ENCODE data around the gene PSMB11.

PSMB11 gene

DNA sequence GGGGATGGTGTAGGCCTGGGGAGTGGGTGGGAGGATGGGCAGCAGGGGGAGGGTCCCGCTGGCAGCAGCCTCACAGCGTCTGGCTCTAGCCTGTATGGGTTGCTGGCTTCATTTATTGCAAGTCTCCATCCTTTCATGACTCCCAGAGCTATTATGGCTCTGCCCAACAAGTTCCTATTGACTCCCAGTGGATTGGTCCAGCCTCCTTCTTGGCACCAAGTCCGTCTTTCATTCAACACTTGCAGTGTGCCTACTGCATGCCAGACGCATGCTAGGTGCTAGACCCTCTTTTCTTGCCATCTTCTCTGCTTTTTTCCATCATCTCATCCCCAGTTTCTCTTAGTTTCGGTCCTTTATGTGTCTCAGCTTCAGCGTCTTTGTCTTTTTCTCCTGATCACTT lies 1.1 kb downstream of the PSMB11 start:
- DNase-seq (ENCODE audit: low read depth in 2 of 3, low spot score in 1 of 3), result no peak

DNA sequence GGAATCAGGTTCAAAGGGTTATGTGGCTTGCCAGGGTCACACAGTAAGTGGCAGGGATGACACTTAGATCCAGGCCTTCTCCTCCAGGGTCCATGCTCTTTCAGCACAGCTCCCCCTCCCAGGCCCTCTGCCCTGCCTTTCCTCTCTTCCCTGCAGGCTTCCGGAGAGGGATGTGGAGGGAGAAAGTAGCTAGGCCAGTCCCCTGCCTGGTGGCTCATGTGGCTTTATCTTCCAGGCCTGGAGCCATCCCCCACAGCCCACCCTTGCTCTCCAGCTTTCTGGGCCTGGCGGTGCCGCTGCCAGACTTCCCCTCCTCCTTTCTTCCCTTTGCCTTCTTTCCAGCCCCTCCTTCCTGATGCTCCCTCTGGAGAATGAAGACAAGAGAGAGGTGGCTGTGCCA lies 1.7 kb downstream of the PSMB11 start:
- no peak for DNase-seq (ENCODE audit: low read depth in 2 of 3, low spot score in 1 of 3)

DNA sequence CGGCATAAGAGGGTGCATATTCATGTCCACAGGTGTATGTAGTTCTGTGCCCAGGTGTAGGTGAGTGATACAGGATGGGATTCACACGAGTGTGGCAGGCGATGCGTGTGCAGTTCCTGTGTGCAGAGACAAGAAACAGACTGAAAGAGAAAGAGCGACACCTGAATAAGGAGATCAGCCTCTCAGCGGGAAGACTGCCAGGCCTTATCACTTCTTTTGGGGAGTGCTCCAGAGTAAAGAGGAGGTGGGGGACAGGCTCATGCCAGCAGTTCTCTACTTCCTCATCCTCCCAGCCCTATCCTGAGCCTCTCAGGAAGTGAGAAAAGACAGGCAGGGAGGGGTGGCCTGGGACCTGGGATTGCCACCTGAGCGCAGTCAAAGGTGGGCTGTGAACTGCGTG lies 2.8 kb downstream of the PSMB11 start:
- no peak for DNase-seq (ENCODE audit: low read depth in 2 of 3, low spot score in 1 of 3)

DNA sequence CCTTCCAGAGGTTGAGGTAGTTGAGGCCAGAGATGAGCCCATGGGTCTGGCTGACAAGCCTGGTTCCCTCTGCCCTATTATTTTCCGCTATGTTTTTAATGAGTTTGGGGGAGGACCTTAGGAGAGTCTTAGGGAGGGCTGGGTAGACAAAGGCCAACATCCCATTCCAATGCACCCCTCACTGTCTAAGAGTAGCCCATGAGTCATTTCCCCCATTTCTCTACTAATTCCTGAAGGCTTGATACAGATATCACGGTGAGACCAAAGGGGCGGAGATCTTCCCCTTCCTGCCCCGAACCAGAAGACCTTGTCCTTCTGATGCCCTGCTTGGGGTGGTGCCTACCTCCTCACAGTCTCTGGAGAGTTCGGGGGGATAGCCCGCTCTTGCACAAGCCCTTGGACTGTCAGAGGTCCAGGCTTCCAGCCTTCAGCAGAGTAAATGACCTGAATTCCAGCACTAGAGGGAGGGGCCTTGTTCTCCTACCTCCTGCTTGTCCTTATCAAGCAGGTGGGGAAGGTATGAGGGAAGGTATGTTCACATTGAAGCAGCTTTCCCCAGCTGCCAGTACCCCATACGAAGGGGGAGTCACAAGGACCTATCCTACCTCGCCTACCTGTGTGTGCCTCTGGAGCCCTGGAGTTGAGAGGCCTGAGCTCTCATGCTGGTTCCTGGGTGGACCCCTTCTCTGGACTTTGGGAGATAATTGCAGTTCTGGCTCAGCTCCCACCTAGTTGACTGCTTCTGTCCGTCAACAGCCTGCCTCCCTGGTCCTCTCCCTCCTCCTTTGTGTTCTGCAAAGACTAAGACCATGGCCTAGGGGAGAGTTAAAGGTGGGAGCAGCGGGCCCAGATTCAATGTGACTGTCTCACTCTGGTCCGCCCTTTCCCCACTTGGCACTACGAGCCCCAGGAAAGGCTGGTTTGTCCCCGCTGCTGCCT lies 3.7 kb downstream of the PSMB11 start:
- DNase-seq (ENCODE audit: low read depth in 2 of 3, low spot score in 1 of 3), result no peak

DNA sequence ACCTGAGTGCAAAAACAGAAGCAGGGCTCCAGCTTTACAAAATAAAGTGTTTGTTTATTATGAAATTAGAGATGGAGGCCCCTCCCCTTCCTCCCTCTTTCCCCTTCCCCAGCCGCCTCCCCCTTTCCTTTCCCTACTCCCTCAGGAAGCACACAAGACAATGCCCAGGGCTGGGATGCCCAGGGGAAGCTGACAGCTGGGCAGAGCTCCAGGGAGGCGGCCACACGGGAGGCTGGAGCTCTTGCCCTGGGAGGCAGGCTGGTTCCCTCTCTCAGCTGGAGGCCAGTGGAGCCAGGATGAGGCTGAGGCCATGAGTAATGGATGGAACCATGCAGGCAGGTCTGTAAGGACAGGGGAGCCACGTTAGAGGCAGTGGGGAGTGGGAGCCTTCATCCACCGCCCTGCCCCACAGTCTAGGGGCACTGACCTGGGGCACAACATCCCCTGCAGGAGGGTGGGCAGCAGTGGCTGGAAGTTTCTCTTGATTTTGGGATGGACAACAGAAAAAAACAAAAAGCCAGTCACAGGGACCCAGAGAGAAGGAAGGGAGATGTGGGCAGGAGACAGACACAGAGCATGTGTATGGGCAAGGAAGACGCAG lies 5.1 kb downstream of the PSMB11 start:
- no peak for DNase-seq (ENCODE audit: low read depth in 2 of 3, low spot score in 1 of 3)

DNA sequence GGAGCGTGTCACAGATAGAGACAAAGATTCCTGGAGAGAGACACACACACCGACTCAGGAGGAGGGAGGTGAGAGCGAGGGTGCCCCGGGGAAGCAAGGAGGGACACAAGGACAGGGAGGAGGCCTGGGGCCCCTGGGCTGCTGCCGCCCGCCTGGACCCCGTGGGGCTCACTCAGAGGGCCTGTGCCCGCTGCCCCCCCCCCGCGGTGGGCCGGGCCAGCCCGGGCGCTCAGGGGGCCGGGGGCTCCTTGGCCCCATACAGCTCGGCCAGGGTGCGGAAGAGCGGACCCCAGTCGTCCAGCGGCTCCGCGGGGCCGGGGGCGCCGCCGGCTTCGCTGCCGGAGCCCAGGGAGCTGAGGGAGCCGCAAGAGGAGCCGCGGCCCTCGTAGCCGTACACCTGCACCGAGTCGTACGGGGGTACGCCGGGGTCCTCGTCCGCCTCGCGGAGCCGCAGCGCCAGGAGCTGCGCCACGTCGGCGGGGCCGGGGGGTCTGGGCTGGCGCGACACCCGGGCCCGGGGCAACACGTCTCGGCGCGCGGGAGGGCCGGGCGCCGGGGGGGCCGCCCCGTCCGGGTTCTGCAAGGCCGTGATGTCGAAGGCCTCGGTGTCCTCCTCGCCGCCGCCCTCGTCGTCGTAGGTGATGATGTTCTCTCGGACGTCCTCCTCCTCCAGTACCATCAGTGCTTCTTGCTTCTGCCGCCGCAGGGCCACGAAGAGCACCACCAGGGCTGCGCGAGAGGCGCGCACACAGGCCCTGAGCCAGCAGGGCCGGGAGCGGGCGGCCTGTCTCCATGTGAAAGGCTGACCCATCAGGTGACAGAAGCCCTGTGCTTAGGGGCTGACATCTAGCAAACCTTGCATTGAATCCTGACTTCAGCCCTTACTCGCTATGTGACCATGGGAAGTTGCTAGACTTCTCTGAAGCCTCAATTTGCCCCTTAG lies 6.0 kb downstream of the PSMB11 start:
- no peak for DNase-seq (ENCODE audit: low read depth in 2 of 3, low spot score in 1 of 3)

DNA sequence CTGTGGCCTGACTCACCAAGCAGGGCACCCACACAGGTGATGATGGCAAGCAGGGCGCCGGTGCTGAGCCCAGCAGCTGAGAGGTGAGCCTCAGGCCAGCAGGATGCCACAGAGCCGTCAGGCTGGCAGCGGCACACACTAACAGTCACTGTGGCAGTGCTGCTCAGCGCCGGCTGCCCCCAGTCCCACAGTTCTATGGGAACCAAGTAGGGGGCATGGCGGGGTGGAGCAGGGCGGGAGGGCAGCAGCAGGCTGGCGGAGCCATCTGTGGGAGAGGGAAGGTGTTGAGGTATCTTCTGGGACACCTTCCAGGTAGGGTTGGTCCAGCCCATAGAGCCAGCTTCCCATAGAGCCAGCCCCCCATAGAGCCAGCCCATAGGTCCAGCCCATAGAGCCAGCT lies 7.0 kb downstream of the PSMB11 start:
- DNase-seq (ENCODE audit: low read depth in 2 of 3, low spot score in 1 of 3), result no peak

DNA sequence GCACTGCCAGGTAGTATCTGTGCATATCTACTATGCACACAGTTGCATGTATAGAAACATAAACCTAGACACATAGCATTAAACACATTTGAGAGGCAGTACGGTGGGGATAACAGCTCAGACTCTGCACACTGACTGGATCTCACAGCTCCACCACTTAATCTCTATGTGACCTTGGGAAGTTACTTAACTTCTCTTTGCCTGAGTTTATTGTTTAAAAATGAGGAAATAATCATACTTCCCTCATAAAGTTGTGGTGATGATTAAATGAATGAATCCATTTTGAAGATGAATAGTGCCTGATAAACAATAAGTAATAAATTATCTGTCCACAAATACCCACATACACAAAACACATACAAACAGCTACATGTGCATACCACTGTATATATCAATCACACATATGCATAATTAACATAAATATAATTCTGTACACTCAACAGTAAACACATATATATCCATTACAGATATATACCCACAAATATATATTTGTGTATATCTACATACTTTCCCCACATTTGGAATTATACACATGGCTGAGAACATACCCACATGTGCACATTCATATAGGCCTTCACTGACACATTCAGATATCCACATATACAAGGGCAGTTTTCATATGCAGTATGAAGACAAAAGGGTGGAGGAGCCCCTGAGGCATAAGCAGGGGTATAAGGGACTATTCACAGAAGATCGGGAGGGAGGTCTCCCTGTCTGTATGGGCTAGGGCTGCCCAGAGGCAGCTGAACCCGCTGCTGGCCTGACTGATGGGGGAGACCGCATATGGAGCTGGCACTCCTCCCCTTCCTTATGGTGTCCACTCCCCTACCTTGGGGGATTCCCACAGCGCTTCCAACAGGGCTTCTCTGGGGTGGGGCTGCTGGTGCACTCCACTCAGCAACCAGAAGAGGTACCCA lies 9.4 kb downstream of the PSMB11 start:
- DNase-seq (ENCODE audit: low read depth in 2 of 3, low spot score in 1 of 3), result no peak

DNA sequence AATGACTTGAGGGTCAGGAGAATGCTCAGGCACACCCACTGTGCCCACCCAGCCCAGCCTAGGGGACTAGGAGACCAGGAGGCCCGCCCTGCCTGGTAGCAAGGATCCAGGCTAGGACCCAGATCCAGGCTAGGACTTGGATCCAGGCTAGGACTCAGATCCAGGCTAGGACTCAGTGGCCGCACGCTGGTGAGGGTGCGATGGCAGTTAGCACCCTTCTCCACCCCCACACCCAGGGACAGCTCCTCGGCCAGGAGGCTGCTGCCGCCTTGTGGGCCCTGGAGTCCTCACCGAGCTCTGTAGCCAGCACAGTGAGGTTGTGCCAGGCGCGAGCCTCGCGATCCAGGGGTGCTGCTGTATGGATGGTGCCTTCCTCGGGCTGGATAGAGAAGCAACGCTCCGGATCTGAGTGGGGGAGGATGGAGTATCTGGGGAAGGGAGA lies 10.2 kb downstream of the PSMB11 start:
- no peak for DNase-seq (ENCODE audit: low read depth in 2 of 3, low spot score in 1 of 3)

DNA sequence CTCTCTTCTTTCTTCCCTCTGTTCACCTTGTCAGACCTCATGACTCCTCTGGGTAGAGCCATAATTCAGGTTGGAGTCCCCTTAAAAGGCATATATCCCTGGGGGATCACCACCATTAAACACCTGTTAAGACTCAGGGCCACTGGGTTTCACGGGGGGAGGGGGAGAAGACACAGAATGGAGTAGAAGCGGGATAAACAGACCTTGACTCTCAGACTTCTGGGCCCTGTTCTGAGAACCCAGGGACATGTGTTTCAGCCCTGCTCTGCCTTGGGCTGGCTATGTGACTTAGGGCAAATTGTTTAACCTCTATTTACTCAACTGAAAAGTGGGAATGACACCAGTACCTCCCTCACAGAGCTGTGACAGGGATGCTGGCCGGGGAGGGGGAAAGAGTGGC lies 10.7 kb downstream of the PSMB11 start:
- DNase-seq (ENCODE audit: low read depth in 2 of 3, low spot score in 1 of 3), result no peak

DNA sequence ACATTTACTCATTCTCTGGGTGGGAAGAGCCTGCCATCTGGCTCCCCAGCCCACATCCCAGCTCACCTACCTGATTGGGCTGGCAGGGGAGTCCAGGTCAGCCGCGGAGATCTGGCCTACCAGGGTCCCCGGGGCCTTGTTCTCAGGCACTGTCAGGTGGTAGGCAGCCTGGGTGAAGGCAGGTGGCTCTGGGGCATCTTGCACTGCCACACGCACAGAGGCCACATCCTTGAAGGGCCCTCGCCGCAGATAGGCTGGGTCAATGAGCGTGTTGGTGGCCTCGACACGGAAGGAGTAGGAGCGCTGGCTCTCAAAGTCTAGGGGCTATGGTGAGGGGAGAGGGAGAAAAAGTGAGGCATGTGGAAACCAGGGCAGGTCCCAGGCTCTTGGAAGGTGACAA lies 11.4 kb downstream of the PSMB11 start:
- no peak for DNase-seq (ENCODE audit: low read depth in 2 of 3, low spot score in 1 of 3)

DNA sequence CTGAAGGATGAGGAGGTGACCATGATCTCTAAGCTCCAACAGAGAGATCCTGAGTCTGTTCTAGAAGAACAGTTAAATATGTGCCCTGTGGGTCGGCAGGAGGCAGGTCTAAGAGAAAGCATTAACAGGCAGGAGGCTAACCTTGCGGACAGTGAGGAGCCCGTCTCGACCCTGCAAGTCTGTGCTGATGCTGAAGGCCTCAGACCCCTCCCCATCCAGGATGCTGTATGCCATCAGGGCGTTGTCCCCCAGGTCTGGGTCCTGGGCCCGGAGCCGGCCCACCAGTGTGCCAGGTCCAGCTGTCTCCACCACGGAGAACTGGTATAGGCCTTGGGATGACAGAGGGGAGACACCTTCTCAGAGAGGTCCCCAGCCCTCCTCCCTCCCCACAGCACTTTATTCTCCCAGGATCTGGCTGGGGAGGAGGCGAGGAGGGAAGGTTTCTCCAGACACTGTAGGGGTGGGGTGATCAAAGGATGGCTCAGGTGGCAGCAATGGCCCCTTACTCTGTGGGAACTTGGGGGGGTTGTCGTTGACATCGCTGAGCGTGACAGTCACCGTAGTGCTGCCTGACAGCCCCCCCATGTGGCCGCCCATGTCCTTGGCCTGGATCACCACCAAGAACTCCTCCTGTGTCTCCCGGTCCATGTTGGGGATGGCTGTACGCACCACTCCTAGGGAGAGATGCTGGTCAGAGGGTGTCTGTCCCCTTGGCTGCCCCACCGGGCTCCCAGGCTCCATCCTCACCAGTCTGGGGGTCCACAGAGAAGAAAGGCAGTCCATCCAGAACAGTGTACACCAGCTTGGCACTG lies 12.2 kb downstream of the PSMB11 start:
- peak in 1 of 3 donors; percentile 19 for DNase-seq (ENCODE audit: low read depth in 2 of 3, low spot score in 1 of 3)

DNA sequence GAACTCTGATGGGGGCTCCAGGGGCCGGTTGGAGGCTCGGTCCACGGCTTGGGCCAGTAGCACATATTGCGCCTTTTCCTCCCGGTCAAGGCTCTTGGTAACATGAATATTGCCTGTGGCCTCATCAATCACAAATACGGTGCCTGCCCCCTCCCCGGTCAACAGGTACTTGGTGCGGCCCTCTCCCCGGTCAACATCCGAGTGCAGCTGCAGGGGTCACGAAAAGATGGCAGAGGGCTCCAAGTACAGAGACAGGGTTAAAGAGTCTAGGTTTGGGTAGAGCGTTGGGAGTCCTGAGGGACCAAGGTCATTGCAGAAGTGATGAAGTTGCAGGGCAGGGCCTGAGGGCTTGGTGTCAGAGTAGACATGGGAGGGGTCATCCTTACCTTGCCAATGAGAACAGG lies 13.1 kb downstream of the PSMB11 start:
- no peak for DNase-seq (ENCODE audit: low read depth in 2 of 3, low spot score in 1 of 3)

DNA sequence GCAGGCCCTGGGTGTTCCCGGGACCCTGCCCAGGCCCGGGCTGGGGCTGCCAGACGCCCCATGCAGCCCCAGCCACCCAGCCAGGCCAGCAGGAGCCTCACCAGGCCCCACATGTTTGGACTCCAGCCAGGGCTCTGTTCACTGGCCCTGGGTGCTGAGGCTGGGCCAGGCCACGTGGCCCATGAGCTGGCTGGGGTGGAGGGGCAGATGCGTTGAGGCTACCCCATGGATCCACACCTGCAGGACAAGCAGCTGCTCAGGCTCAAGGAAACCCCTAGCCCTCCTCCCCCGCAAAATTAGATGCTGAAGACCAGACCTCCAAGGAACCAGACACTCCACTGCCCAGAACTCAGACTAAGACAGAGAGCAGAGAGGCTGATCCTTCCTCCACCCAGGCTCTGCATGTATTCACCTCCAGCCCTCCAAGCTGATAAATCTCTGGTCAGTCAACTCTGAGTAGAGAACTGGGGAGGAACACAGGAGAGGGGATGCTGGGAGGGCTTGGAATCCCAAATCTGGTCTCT lies 13.7 kb downstream of the PSMB11 start:
- no peak for DNase-seq (ENCODE audit: low read depth in 2 of 3, low spot score in 1 of 3)

DNA sequence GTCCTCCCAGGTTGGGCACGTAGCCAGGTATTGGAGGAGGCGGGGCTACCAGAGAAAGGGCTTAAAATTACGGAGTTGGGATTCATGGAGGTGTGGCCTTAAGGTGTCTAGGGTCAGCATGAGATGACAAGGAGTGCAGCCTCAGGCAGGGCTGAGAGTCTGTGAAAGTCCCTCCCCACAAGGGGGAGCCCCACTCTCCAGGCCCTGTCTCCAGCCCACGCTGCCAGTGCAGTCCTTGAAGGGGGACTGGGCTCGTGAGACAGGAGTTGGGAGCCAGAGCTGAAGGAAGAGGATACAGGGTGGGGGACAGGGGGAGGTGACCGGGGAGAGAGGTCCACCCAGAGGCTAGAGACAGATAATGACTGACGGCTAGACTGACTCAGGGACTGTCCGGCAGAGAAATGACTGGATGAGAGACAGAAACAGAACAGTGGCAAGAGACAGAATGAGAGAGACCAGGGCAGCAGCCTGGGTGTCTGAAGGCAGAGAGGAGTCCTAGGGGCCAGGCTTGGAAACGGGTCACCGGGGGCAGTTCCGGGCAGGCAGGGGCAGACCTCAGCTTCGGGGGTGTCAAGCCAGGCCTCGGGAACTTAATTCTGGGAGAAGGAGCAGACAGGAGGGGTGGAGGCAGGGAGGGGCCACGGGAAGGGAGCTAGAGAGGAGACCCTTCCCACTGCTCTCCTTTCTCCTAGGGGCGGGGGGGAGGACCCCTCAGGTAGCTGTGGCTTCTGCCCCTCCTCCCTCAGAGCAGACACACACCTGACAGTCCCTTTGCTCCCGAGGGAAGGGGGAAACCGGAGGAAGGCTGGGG lies 14.3 kb downstream of the PSMB11 start:
- DNase-seq (ENCODE audit: low read depth in 2 of 3, low spot score in 1 of 3), result peak; percentile 36 to 59 (median 52)

DNA sequence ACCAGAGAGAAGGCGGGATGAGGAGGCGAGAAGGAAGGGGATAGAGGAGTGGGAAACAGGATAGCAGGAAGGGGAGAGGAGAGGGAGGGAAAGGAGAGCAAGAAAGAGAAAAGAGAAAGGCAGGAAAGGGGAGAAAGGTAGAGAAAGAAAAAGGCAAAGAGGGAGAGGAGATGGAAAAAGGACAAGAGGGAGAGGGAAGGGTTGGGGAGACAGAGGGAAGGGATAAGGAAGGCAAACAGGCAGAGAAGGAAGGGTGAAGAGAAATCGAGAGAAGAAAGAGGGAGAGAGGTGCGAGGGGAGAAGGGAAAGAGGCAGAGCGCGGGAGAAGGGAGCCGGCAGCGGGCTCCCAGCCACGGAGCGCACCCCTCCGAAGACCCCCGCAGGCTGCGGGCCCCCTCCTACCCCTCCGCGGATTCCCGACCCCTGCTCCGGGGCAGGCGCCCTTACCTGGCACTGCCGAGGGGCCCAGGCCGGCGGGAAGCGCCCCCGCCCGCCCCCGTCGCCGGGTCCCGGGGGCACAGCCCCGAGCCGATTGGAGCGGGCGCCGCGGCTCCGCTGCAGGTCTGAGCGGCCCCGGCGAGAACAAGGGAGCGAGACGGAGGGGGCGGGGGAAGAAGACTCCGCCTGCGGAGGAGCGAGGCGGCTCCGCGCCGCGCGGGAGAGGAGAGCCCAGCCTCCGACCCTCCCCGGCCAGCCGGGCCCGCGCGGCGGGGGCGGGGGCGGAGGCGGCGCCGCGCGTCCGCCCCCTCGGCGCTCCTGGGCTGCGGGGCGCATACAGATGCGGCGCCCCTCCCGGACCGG lies 15.1 kb downstream of the PSMB11 start, which contains the start of gene CDH24:
Gene CDH24, minus strand, starts transcription at position 565 of the 801 bp plus-strand sequence. CDS start 1,787 bp downstream, outside the sequence.
- peak; percentile 34 to 68 (median 41) for DNase-seq (ENCODE audit: low read depth in 2 of 3, low spot score in 1 of 3)
